CD14-positive monocyte (primary cell): ENCODE measurements around the gene DRC1. TPM values are rescaled to one million over a fixed set of nuclear protein-coding genes. Genes with fewer than 3 reads are reported as not detected.

Source experiments
- DNase-seq, 3 donors: peaks; one replicate each; pipeline ENCODE4 v3.0.0-alpha.2; 2011 to 2022
- H2AFZ ChIP-seq: 2 replicates; pipeline ENCODE4 v1.6.0; 2012; ENCODE audit warnings: mild to moderate bottlenecking, low read depth, low read length, inconsistent platforms; ENCODE audit not compliant: insufficient read depth, poor library complexity, severe bottlenecking
- H3K27ac ChIP-seq, 2 donors: 1 replicate in 1 of 2; 2 replicates in 1 of 2; pipeline ENCODE4 v1.5.1; 2012 to 2013; ENCODE audit warnings: low read length in 2 of 2, control low read depth in 1 of 2, inconsistent platforms in 1 of 2, low read depth in 1 of 2, mild to moderate bottlenecking in 1 of 2
- H3K27me3 ChIP-seq, 2 donors: one replicate each; pipeline versions ENCODE4 v1.6.0 to v1.6.1; 2011 to 2013; ENCODE audit warnings: low read length in 2 of 2; ENCODE audit not compliant: control insufficient read depth in 2 of 2, insufficient read depth in 2 of 2
- H3K36me3 ChIP-seq, 2 donors: replicated peaks in 1 of 2; 1 replicate in 1 of 2; 2 replicates in 1 of 2; pipeline versions ENCODE4 v1.5.1 to v1.6.1; 2012 to 2013; ENCODE audit warnings: low read length in 2 of 2, control low read depth in 1 of 2, inconsistent platforms in 1 of 2, mild to moderate bottlenecking in 1 of 2; ENCODE audit not compliant: insufficient read depth in 2 of 2, control insufficient read depth in 1 of 2
- H3K4me1 ChIP-seq, 2 donors: 1 replicate in 1 of 2; 2 replicates in 1 of 2; pipeline versions ENCODE4 v1.5.1 to v1.6.1; 2012 to 2013; ENCODE audit warnings: low read length in 2 of 2, control low read depth in 1 of 2, inconsistent platforms in 1 of 2, mild to moderate bottlenecking in 1 of 2, moderate library complexity in 1 of 2; ENCODE audit not compliant: insufficient read depth in 2 of 2, control insufficient read depth in 1 of 2
- H3K4me2 ChIP-seq: replicated peaks from 2 replicates; pipeline ENCODE3; 2012; ENCODE audit warnings: low read length, moderate library complexity, mild to moderate bottlenecking; ENCODE audit not compliant: poor library complexity, severe bottlenecking; ENCODE audit errors: extremely low read depth
- H3K4me3 ChIP-seq, 3 experiments: fragments of 200-600 bp in 1 of 3; sonication (generic) in 1 of 3; replicated peaks in 1 of 3; 1 replicate in 2 of 3; 2 replicates in 1 of 3; pipeline ENCODE4 v1.5.1; 2011 to 2013; ENCODE audit warnings: low read length in 3 of 3, mild to moderate bottlenecking in 3 of 3, control low read depth in 2 of 3, low read depth in 2 of 3, inconsistent platforms in 1 of 3, moderate library complexity in 1 of 3
- H3K79me2 ChIP-seq: 2 replicates; pipeline ENCODE4 v1.6.0; 2012; ENCODE audit warnings: mild to moderate bottlenecking, control low read depth, inconsistent platforms, low read length, moderate library complexity; ENCODE audit not compliant: insufficient read depth
- H3K9ac ChIP-seq: 2 replicates; pipeline ENCODE4 v1.6.0; 2017; ENCODE audit warnings: low read length, mild to moderate bottlenecking; ENCODE audit not compliant: insufficient read depth, poor library complexity, severe bottlenecking
- H3K9me3 ChIP-seq, 2 donors: replicated peaks in 1 of 2; 1 replicate in 1 of 2; 2 replicates in 1 of 2; pipeline versions ENCODE4 v1.5.1 to v1.6.1; 2012 to 2013; ENCODE audit warnings: low read length in 2 of 2, control low read depth in 1 of 2; ENCODE audit not compliant: control insufficient read depth in 1 of 2, insufficient read depth in 1 of 2
- H4K20me1 ChIP-seq: 2 replicates; pipeline ENCODE4 v1.6.0; 2012; ENCODE audit warnings: mild to moderate bottlenecking, low read length, control low read depth, moderate library complexity; ENCODE audit not compliant: insufficient read depth
- H3K27ac Mint-ChIP-seq, 7 donors: one replicate each; pipeline ENCODE4 v1.8.0; 2020; ENCODE audit warnings: mild to moderate bottlenecking in 7 of 7, mixed read lengths in 7 of 7, moderate library complexity in 6 of 7, inconsistent platforms in 2 of 7
- H3K27me3 Mint-ChIP-seq, 3 donors: one replicate each; pipeline ENCODE4 v1.8.0; 2021 to 2022; ENCODE audit warnings: low read depth in 3 of 3, mild to moderate bottlenecking in 3 of 3, mixed read lengths in 3 of 3, moderate library complexity in 3 of 3, inconsistent platforms in 1 of 3
- H3K36me3 Mint-ChIP-seq, 2 donors: one replicate each; pipeline ENCODE4 v1.8.0; 2020; ENCODE audit warnings: mixed read lengths in 2 of 2, inconsistent platforms in 1 of 2, mild to moderate bottlenecking in 1 of 2
- H3K4me1 Mint-ChIP-seq: one replicate; pipeline ENCODE4 v1.8.0; 2020; ENCODE audit warnings: mild to moderate bottlenecking, mixed read lengths
- H3K4me3 Mint-ChIP-seq, 2 donors: one replicate each; pipeline ENCODE4 v1.8.0; 2020; ENCODE audit warnings: mild to moderate bottlenecking in 2 of 2, mixed read lengths in 2 of 2, moderate library complexity in 1 of 2
- H3K9me3 Mint-ChIP-seq, 7 donors: one replicate each; pipeline ENCODE4 v1.8.0; 2020 to 2022; ENCODE audit warnings: mixed read lengths in 7 of 7, mild to moderate bottlenecking in 6 of 7, moderate library complexity in 6 of 7, inconsistent platforms in 2 of 7
- CTCF ChIP-seq: fragments of 200-600 bp; IDR thresholded peaks from one replicate; pipeline ENCODE4 v1.8.0; 2022; ENCODE audit warnings: antibody characterized with exemption, mild to moderate bottlenecking
- WGBS: methylation state at CpG from one replicate; pipeline ENCODE4 v1.1.5; 2013; ENCODE audit warnings: missing lambda C conversion rate; ENCODE audit not compliant: insufficient coverage; 5-methylcytosine and 5-hydroxymethylcytosine counted together
- intact Hi-C, 2 donors: fragments of 100-400 bp; cut with micrococcal nuclease; formaldehyde crosslinking; loops; one replicate each; pipeline versions ENCODE4 v1.15.0 to v1.15.1; 2023
- polyA plus RNA-seq, 3 donors: library from polyadenylated mRNA; depleted of rRNA in 1 of 3; unstranded in 2 of 3; stranded (reverse) in 1 of 3; fragments of 300-500 nt in 2 of 3; fragments of >200 nt in 1 of 3; fragmentation: Illumina TruSeq in 2 of 3; gene quantifications; 1 replicate in 2 of 3; 2 replicates in 1 of 3; pipeline ENCODE4 v1.2.3, GENCODE V29; 2012 to 2021

Gene DRC1
- polyA plus RNA-seq, 3 donors: not detected

GRCh38 chr2:26478366-26478765 lies 76.6 kb downstream of the DRC1 start:
- 100% methylated on average over 3 of the region's 5 CpGs for WGBS
- Histone ChIP-seq H2AFZ (no peak overlapping the region), H3K4me3 (no peak overlapping the region), H3K27ac (no peak overlapping the region), H3K79me2 (no peaks in the 10 kb centered on the region), H3K4me2 (no peak overlapping the region), H3K4me1 (peaks cover 5 to 8% of the 10 kb centered on the region in 2 donors), H3K36me3 (no peaks in the 10 kb centered on the region), H4K20me1 (no peaks in the 10 kb centered on the region), H3K9me3 (no peaks in the 10 kb centered on the region), H3K9ac (no peak overlapping the region), H3K27me3 (no peaks in the 10 kb centered on the region)
- intact Hi-C loops: no loop called here
- no peak for TF ChIP-seq CTCF
- no peaks in the 10 kb centered on the region for H3K36me3 Mint-ChIP-seq
- peaks cover 5 to 8% (median 8%) of the 10 kb centered on the region in 3 donors for H3K27me3 Mint-ChIP-seq
- no peak overlapping the region for H3K4me3 Mint-ChIP-seq
- H3K4me1 Mint-ChIP-seq: peaks cover 6% of the 10 kb centered on the region
- DNase-seq: no peak
- peaks cover 0 to 3% (median 0%) of the 10 kb centered on the region in 7 donors for H3K9me3 Mint-ChIP-seq
- H3K27ac Mint-ChIP-seq: no peak overlapping the region

DNA sequence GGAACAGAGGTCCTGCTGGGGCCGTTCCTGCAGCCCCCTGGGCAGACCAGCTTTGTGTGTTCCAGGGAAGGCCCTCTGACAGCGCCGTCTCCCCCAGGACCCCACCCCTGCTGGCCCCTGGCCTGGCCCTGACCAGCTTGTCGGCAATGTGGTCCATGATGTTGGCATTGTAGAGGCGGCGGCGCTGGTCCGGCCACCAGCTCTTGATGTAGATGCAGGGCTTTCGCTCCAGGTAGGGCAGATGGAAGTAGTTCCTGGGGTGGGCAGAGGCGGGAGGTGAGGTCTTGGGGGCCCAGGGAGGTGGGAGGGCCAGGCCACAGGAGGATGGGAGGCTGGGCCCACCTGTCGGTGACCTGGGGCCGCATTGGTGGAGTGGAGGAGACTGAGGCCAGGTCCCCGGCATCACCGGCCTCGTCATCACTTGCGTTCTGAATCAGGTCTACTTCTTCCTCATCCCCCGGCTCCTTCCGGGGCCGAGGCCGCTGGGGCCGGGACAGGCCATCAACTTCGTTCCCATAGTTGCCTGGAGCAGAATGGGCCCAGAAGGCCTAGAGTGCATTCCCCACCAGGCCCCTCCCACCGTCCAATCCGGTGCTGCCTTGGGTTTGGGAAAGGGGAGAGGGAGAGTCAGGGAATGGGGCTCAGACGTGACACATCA lies 77.5 kb downstream of the DRC1 start:
- Mint-ChIP-seq H3K27me3 (peaks cover 8 to 11% (median 8%) of the 10 kb centered on the region in 3 donors), H3K27ac (no peak overlapping the region), H3K9me3 (peaks cover 0 to 3% (median 0%) of the 10 kb centered on the region in 7 donors), H3K4me3 (no peak overlapping the region), H3K36me3 (no peaks in the 10 kb centered on the region), H3K4me1 (peaks cover 6% of the 10 kb centered on the region)
- Histone ChIP-seq H3K9ac (no peak overlapping the region), H3K79me2 (no peaks in the 10 kb centered on the region), H3K4me3 (no peak overlapping the region), H2AFZ (no peak overlapping the region), H3K27ac (no peak overlapping the region), H3K27me3 (no peaks in the 10 kb centered on the region), H3K36me3 (no peaks in the 10 kb centered on the region), H3K4me2 (no peak overlapping the region), H3K4me1 (peaks cover 5 to 8% of the 10 kb centered on the region in 2 donors), H4K20me1 (no peaks in the 10 kb centered on the region), H3K9me3 (no peaks in the 10 kb centered on the region)
- 95% methylated on average over 15 of the region's 25 CpGs for whole genome bisulfite sequencing
- intact Hi-C loops: no loop called here
- no peak for TF ChIP-seq CTCF
- no peak for DNase-seq
